ENCODE results near the gene LYRM4. TPM values are rescaled to one million over a fixed set of nuclear protein-coding genes. Genes with fewer than 3 reads are reported as not detected.

LYRM4 gene
- total RNA-seq, 1 experiment from 2014 or later = 44.3 TPM

GRCh38 chr6:5199702-5200101 lies 61.0 kb downstream of the LYRM4 start:
- no peak overlapping the region for H3K18ac ChIP-seq (ENCODE audit: insufficient read length, low read depth, low read length)
- no peak overlapping the region for H3K4me2 ChIP-seq (ENCODE audit: insufficient read depth, insufficient read length, low read length)
- H3K27me3 ChIP-seq (ENCODE audit: insufficient read depth, low read length) = no peaks in the 10 kb centered on the region
- Mint-ChIP-seq H3K27me3 (ENCODE audit: low read depth) (no peaks in the 10 kb centered on the region), H3K9me3 (no peaks in the 10 kb centered on the region), H3K36me3 (ENCODE audit: insufficient read depth in 1 of 3, low read depth in 3 of 3) (peaks cover 4 to 9% (median 8%) of the 10 kb centered on the region in 3 experiments; a peak in 4 of 7 replicates), H3K4me1 (peaks cover 16 to 17% of the 10 kb centered on the region in 2 experiments), H3K27ac (no peak overlapping the region), H3K4me3 (no peak overlapping the region)
- H4K8ac ChIP-seq (replicated peaks; ENCODE audit: insufficient read length, low read depth, low read length) = no peak overlapping the region
- H3K56ac ChIP-seq (ENCODE audit: insufficient read length, low read depth, low read length) = no peak overlapping the region
- no peak overlapping the region for H2BK12ac ChIP-seq (ENCODE audit: insufficient read length, low read depth, low read length)
- no peaks in the 10 kb centered on the region for H3K9me3 ChIP-seq (ENCODE audit: control insufficient read depth, low read depth, low read length)
- no peak for DNase-seq
- H2BK15ac ChIP-seq (ENCODE audit: low read depth, low read length) = no peak overlapping the region
- H2BK120ac ChIP-seq (ENCODE audit: low read depth, low read length, poor library complexity, severe bottlenecking) = no peak overlapping the region
- H3K4me1 ChIP-seq (ENCODE audit: insufficient read depth, low read length) = no peaks in the 10 kb centered on the region
- no peaks in the 10 kb centered on the region for H4K20me1 ChIP-seq (ENCODE audit: control insufficient read depth, insufficient read depth, insufficient read length)
- H3T11ph ChIP-seq (ENCODE audit: low read length) = no peak overlapping the region
- no peak overlapping the region for H4K91ac ChIP-seq (ENCODE audit: insufficient read length, low read depth, low read length)
- H3K9ac ChIP-seq (ENCODE audit: extremely low read depth, insufficient read length, low read length) = no peak overlapping the region
- no peak overlapping the region for H3K4ac ChIP-seq (ENCODE audit: low read depth, low read length)
- H3K23me2 ChIP-seq (ENCODE audit: insufficient read length, low read depth, low read length, poor library complexity, severe bottlenecking) = no peaks in the 10 kb centered on the region
- no peak overlapping the region for H2BK5ac ChIP-seq (ENCODE audit: insufficient read length, low read length)
- H2AK5ac ChIP-seq (ENCODE audit: insufficient read length, low read length) = no peak overlapping the region
- H2BK20ac ChIP-seq (ENCODE audit: low read depth, low read length, poor library complexity, severe bottlenecking) = no peak overlapping the region
- H3K79me2 ChIP-seq (ENCODE audit: insufficient read depth, low read length) = no peaks in the 10 kb centered on the region
- no peaks in the 10 kb centered on the region for H3K79me1 ChIP-seq (ENCODE audit: insufficient read depth, low read depth, low read length, poor library complexity, severe bottlenecking)
- no peak overlapping the region for H3K14ac ChIP-seq (ENCODE audit: insufficient read depth, low read length)
- H3K27ac ChIP-seq (ENCODE audit: insufficient read length, low read depth, low read length) = no peak overlapping the region
- H3K23ac ChIP-seq (ENCODE audit: insufficient read length, low read depth, low read length) = no peak overlapping the region
- no peak overlapping the region for H2AFZ ChIP-seq (ENCODE audit: low read length)
- TF ChIP-seq CTCF (conservative IDR thresholded peaks at IDR 0.05) = no peak
- H4K5ac ChIP-seq (ENCODE audit: insufficient read length, low read depth, low read length) = no peak overlapping the region

Data from H9 (cell line).